WERI-Rb-1 (cell line): ENCODE measurements around the gene C7orf33.

Source experiments
- DNase-seq: peaks from one replicate; pipeline ENCODE4 v3.0.0-alpha.2; 2020
- H3K27ac ChIP-seq: fragments of 250-450 bp; sonication (Bioruptor Pico); 2 replicates; pipeline ENCODE4 v1.5.1; 2020; ENCODE audit warnings: mild to moderate bottlenecking, moderate library complexity
- H3K27me3 ChIP-seq: fragments of 250-450 bp; sonication (Bioruptor Pico); 2 replicates; pipeline ENCODE4 v1.5.1; 2021; ENCODE audit warnings: mild to moderate bottlenecking, low read depth, moderate library complexity; ENCODE audit not compliant: insufficient read depth, severe bottlenecking
- H3K36me3 ChIP-seq: fragments of 250-450 bp; sonication (Bioruptor Pico); 2 replicates; pipeline ENCODE4 v1.5.1; 2020; ENCODE audit warnings: mild to moderate bottlenecking, moderate library complexity
- H3K4me3 ChIP-seq: 2 replicates; pipeline ENCODE4 v1.5.1; 2011; ENCODE audit warnings: low read depth, mild to moderate bottlenecking, control low read depth, low read length
- H3K9me3 ChIP-seq: fragments of 250-450 bp; sonication (Bioruptor Pico); 2 replicates; pipeline ENCODE4 v1.5.1; 2021; ENCODE audit warnings: mild to moderate bottlenecking, moderate library complexity; ENCODE audit not compliant: severe bottlenecking
- CTCF ChIP-seq: IDR thresholded peaks from 2 replicates; pipeline ENCODE4 v1.5.1; 2011; ENCODE audit warnings: low read depth, mild to moderate bottlenecking, control low read depth, inconsistent platforms, low read length

Gene C7orf33

GRCh38 chr7:148637094-148637493, 46.5 kb downstream of the C7orf33 start:
- Histone ChIP-seq H3K27ac (no peak overlapping the region), H3K36me3 (no peaks in the 10 kb centered on the region), H3K9me3 (no peaks in the 10 kb centered on the region), H3K27me3 (no peaks in the 10 kb centered on the region), H3K4me3 (no peak overlapping the region)
- no peak for DNase-seq
- no peak for TF ChIP-seq CTCF

DNA sequence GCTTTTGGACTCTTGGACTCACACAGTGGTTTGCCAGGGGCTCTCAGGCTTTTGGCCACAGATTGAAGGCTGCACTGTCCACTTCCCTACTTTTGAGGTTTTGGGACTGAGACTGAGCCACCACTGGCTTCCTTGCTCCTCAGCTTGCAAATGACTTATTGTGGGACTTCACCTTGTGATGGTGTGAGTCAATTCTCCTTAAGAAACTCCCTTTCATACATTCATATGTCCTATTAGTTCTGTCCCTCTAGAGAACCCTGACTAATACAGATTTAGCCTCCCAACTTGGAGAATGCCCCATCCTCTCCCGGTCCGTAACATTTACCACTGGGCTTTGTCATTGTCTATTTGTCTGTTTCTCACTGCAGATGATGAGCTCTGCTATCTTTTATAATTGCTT, 55.3 kb downstream of the C7orf33 start:
- DNase-seq: no peak
- no peaks in the 10 kb centered on the region for H3K9me3 ChIP-seq
- H3K27me3 ChIP-seq: no peaks in the 10 kb centered on the region
- no peak overlapping the region for H3K4me3 ChIP-seq
- H3K27ac ChIP-seq: no peak overlapping the region
- H3K36me3 ChIP-seq: no peaks in the 10 kb centered on the region
- no peak for TF ChIP-seq CTCF

- no peak for TF ChIP-seq CTCF
- no peak overlapping the region for H3K4me3 ChIP-seq
- H3K27me3 ChIP-seq: no peaks in the 10 kb centered on the region
- no peak overlapping the region for H3K27ac ChIP-seq
- no peaks in the 10 kb centered on the region for H3K9me3 ChIP-seq
- DNase-seq: no peak
- H3K36me3 ChIP-seq: no peaks in the 10 kb centered on the region
Measured at GRCh38 chr7:148650232-148650858, 59.8 kb downstream of the C7orf33 start.

DNA sequence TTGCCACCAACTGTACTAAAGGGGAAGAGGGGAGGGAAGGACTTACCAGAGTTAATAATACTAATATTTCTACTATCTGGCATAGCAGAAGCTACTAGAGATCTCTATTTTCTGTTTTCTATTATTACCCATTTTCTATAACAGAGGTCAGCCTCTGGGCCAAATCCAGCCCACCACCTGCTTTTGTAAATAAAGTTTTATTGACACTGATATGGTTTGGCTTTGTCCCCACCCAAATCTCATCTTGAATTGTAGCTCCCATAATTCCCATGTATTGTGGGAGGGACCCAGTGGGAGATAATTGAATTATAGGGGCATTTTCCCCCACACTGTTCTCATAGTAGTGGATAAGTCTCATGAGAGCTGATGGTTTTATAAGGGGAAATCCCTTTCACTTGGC, 62.2 kb downstream of the C7orf33 start:
- no peaks in the 10 kb centered on the region for H3K9me3 ChIP-seq
- no peak for TF ChIP-seq CTCF
- H3K27ac ChIP-seq: no peak overlapping the region
- no peaks in the 10 kb centered on the region for H3K36me3 ChIP-seq
- H3K4me3 ChIP-seq: no peak overlapping the region
- no peaks in the 10 kb centered on the region for H3K27me3 ChIP-seq
- no peak for DNase-seq

- TF ChIP-seq CTCF: no peak
- no peak for DNase-seq
Measured at GRCh38 chr7:148657929-148658328, 67.4 kb downstream of the C7orf33 start.

DNA sequence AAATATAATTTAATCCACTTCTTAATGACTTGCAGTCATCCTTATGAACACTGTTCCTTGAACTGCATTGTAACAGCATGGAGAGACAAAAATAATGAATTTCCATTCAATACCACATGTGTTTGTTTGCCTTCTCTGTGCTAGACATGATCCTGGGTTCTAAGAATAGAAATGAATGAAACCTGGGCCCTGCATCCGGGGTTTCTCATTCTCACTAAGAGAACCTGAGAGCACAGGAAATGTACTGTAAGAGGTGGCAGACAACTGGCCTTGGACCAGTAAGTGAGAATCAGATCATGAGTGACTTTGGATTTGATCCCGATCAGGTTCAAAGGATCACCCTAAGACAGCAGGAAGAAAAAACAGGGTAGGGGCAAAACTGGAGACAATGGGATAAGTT, 70.9 kb downstream of the C7orf33 start:
- Histone ChIP-seq H3K27me3 (no peaks in the 10 kb centered on the region), H3K27ac (no peak overlapping the region), H3K9me3 (peaks cover 3% of the 10 kb centered on the region), H3K36me3 (no peaks in the 10 kb centered on the region), H3K4me3 (no peak overlapping the region)
- TF ChIP-seq CTCF: no peak
- DNase-seq: no peak

More at GRCh38 chr7:148657929-148658328, 67.4 kb downstream of the C7orf33 start:
- Histone ChIP-seq H3K27me3 (no peaks in the 10 kb centered on the region), H3K36me3 (no peaks in the 10 kb centered on the region), H3K4me3 (no peak overlapping the region), H3K9me3 (no peaks in the 10 kb centered on the region), H3K27ac (no peak overlapping the region)
